ENCODE data around the gene HNF1A. TPM values are rescaled to one million over a fixed set of nuclear protein-coding genes. Genes with fewer than 3 reads are reported as not detected.

HNF1A gene
- total RNA-seq, 1 experiment from 2014 or later = 8.4 TPM

DNA sequence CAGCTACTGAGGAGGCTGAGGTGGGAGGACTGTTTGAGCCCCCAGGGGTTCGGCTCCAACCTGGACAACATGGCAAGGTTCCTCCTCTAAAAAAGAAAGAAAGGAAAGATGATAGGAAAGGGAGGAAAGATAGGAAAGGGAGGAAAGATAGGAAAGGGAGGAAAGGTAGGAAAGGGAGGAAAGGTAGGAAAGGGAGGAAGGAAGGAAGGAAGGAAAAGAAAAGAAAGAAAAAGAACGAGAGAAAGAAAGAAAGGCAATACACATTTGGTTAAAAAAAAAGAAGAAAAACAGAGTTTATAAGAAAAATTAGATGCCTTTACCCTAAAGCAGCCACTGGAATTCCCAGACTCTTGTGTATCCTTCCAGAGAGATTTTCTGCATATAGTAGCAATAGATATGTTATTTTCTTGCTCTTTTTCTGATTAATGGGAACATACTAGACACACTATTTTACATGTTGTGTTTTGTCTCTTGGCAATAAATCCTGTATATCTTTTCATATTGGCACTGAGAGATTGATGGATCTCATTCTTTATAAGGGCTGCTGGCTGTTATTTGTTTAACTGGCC is 12.2 kb downstream of the HNF1A start:
- peaks cover 14% of the 10 kb centered on the region for H3K9me3 Mint-ChIP-seq (ENCODE audit: low read depth, unreplicated experiment)
- DNase-seq = no peak
- CTCF ChIA-PET = no interaction called here
- BruUV-seq (replicated peaks) = no TSS peak
- H3K4me3 Mint-ChIP-seq (ENCODE audit: low read depth, unreplicated experiment) = no peak overlapping the region
- TF ChIP-seq, protein P1, sequence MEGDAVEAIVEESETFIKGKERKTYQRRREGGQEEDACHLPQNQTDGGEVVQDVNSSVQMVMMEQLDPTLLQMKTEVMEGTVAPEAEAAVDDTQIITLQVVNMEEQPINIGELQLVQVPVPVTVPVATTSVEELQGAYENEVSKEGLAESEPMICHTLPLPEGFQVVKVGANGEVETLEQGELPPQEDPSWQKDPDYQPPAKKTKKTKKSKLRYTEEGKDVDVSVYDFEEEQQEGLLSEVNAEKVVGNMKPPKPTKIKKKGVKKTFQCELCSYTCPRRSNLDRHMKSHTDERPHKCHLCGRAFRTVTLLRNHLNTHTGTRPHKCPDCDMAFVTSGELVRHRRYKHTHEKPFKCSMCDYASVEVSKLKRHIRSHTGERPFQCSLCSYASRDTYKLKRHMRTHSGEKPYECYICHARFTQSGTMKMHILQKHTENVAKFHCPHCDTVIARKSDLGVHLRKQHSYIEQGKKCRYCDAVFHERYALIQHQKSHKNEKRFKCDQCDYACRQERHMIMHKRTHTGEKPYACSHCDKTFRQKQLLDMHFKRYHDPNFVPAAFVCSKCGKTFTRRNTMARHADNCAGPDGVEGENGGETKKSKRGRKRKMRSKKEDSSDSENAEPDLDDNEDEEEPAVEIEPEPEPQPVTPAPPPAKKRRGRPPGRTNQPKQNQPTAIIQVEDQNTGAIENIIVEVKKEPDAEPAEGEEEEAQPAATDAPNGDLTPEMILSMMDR (IDR thresholded peaks at IDR 0.05; ENCODE audit: unreplicated experiment) = no peak
- H3K36me3 Mint-ChIP-seq (ENCODE audit: insufficient read depth, unreplicated experiment) = peaks cover 31% of the 10 kb centered on the region
- peaks cover 7% of the 10 kb centered on the region for H3K4me1 Mint-ChIP-seq (ENCODE audit: low read depth, unreplicated experiment)
- no peak overlapping the region for H3K27ac Mint-ChIP-seq (ENCODE audit: unreplicated experiment)
- intact Hi-C loops (cut with micrococcal nuclease; ENCODE audit: unreplicated experiment) = no loop called here
- no peaks in the 10 kb centered on the region for H3K27me3 Mint-ChIP-seq (ENCODE audit: unreplicated experiment)

GRCh38 chr12:120991965-120992364 is 13.6 kb downstream of the HNF1A start:
- H3K27me3 Mint-ChIP-seq (ENCODE audit: unreplicated experiment) = no peaks in the 10 kb centered on the region
- BruUV-seq (replicated peaks) = no TSS peak
- H3K27ac Mint-ChIP-seq (ENCODE audit: unreplicated experiment) = no peak overlapping the region
- CTCF ChIA-PET = no interaction called here
- no peak overlapping the region for H3K4me3 Mint-ChIP-seq (ENCODE audit: low read depth, unreplicated experiment)
- no peak for DNase-seq
- intact Hi-C loops (cut with micrococcal nuclease; ENCODE audit: unreplicated experiment) = no loop called here
- no peaks in the 10 kb centered on the region for H3K4me1 Mint-ChIP-seq (ENCODE audit: low read depth, unreplicated experiment)
- TF ChIP-seq, protein P1 (IDR thresholded peaks at IDR 0.05; ENCODE audit: unreplicated experiment) = no peak
- peaks cover 29% of the 10 kb centered on the region for H3K36me3 Mint-ChIP-seq (ENCODE audit: insufficient read depth, unreplicated experiment)
- H3K9me3 Mint-ChIP-seq (ENCODE audit: low read depth, unreplicated experiment) = peaks cover 14% of the 10 kb centered on the region

GRCh38 chr12:120992989-120993388 is 14.6 kb downstream of the HNF1A start:
- H3K4me3 Mint-ChIP-seq (ENCODE audit: low read depth, unreplicated experiment) = no peak overlapping the region
- H3K27ac Mint-ChIP-seq (ENCODE audit: unreplicated experiment) = no peak overlapping the region
- intact Hi-C loops (cut with micrococcal nuclease; ENCODE audit: unreplicated experiment) = no loop called here
- H3K36me3 Mint-ChIP-seq (ENCODE audit: insufficient read depth, unreplicated experiment) = peaks cover 33% of the 10 kb centered on the region
- no peak for DNase-seq
- H3K9me3 Mint-ChIP-seq (ENCODE audit: low read depth, unreplicated experiment) = peaks cover 14% of the 10 kb centered on the region
- CTCF ChIA-PET = interaction anchor here (0.6 to 1.6 kb wide), 3 partner anchors 9 to 559 kb away, joined by 3 to 6 read pairs (median 5); no protein-coding TSS in a partner anchor
- H3K27me3 Mint-ChIP-seq (ENCODE audit: unreplicated experiment) = no peaks in the 10 kb centered on the region
- TF ChIP-seq, protein P1 (IDR thresholded peaks at IDR 0.05; ENCODE audit: unreplicated experiment) = no peak
- H3K4me1 Mint-ChIP-seq (ENCODE audit: low read depth, unreplicated experiment) = no peaks in the 10 kb centered on the region
- no TSS peak for BruUV-seq (replicated peaks)

GRCh38 chr12:120993496-120993895 is 15.2 kb downstream of the HNF1A start:
- CTCF ChIA-PET = interaction anchor here (1.2 to 1.6 kb wide), 2 partner anchors 9 to 13 kb away, joined by 3 to 5 read pairs; no protein-coding TSS in a partner anchor
- no peak for DNase-seq
- Mint-ChIP-seq H3K27me3 (ENCODE audit: unreplicated experiment) (no peaks in the 10 kb centered on the region), H3K27ac (ENCODE audit: unreplicated experiment) (no peak overlapping the region), H3K4me3 (ENCODE audit: low read depth, unreplicated experiment) (no peak overlapping the region), H3K36me3 (ENCODE audit: insufficient read depth, unreplicated experiment) (peaks cover 31% of the 10 kb centered on the region), H3K4me1 (ENCODE audit: low read depth, unreplicated experiment) (no peaks in the 10 kb centered on the region), H3K9me3 (ENCODE audit: low read depth, unreplicated experiment) (peaks cover 11% of the 10 kb centered on the region)
- TF ChIP-seq, protein P1 (IDR thresholded peaks at IDR 0.05; ENCODE audit: unreplicated experiment) = no peak
- no TSS peak for BruUV-seq (replicated peaks)
- intact Hi-C loops (cut with micrococcal nuclease; ENCODE audit: unreplicated experiment) = no loop called here

Measured in Calu3 (cell line).